ENCODE data around the gene RIN3.

The RIN3 gene

GRCh38 chr14:92600318-92601053, 86.9 kb downstream of the RIN3 start:
- Histone ChIP-seq H3K27me3 (ENCODE audit: insufficient read depth, poor library complexity, severe bottlenecking) (no peaks in the 10 kb centered on the region), H3K27ac (ENCODE audit: poor library complexity, severe bottlenecking) (peak overlapping the region; percentile 49), H3K4me1 (ENCODE audit: insufficient read depth, poor library complexity, severe bottlenecking) (peaks cover 32% of the 10 kb centered on the region), H3K36me3 (ENCODE audit: low read depth) (no peaks in the 10 kb centered on the region), H3K9me3 (ENCODE audit: severe bottlenecking) (no peaks in the 10 kb centered on the region), H3K4me3 (ENCODE audit: severe bottlenecking) (no peak overlapping the region)
- peak; percentile 4 for TF ChIP-seq CTCF (IDR thresholded peaks at IDR 0.05; ENCODE audit: poor library complexity, severe bottlenecking)
- DNase-seq (ENCODE audit: low spot score): no peak
- ATAC-seq (ENCODE audit: low read depth): peak; percentile 93

GRCh38 chr14:92601131-92601710, 87.6 kb downstream of the RIN3 start:
- peaks cover 32% of the 10 kb centered on the region for H3K4me1 ChIP-seq (ENCODE audit: insufficient read depth, poor library complexity, severe bottlenecking)
- no peaks in the 10 kb centered on the region for H3K9me3 ChIP-seq (ENCODE audit: severe bottlenecking)
- ATAC-seq (ENCODE audit: low read depth): no peak
- no peak for TF ChIP-seq CTCF (IDR thresholded peaks at IDR 0.05; ENCODE audit: poor library complexity, severe bottlenecking)
- H3K36me3 ChIP-seq (ENCODE audit: low read depth): no peaks in the 10 kb centered on the region
- H3K27me3 ChIP-seq (ENCODE audit: insufficient read depth, poor library complexity, severe bottlenecking): no peaks in the 10 kb centered on the region
- H3K4me3 ChIP-seq (ENCODE audit: severe bottlenecking): no peak overlapping the region
- H3K27ac ChIP-seq (ENCODE audit: poor library complexity, severe bottlenecking): peak overlapping the region; percentile 49
- DNase-seq (ENCODE audit: low spot score): no peak

GRCh38 chr14:92601757-92602417, 88.3 kb downstream of the RIN3 start:
- DNase-seq (ENCODE audit: low spot score) (no peak), ATAC-seq (ENCODE audit: low read depth) (no peak)
- no peak for TF ChIP-seq CTCF (IDR thresholded peaks at IDR 0.05; ENCODE audit: poor library complexity, severe bottlenecking)
- Histone ChIP-seq H3K27ac (ENCODE audit: poor library complexity, severe bottlenecking) (no peak overlapping the region), H3K9me3 (ENCODE audit: severe bottlenecking) (no peaks in the 10 kb centered on the region), H3K27me3 (ENCODE audit: insufficient read depth, poor library complexity, severe bottlenecking) (no peaks in the 10 kb centered on the region), H3K4me1 (ENCODE audit: insufficient read depth, poor library complexity, severe bottlenecking) (peaks cover 28% of the 10 kb centered on the region), H3K4me3 (ENCODE audit: severe bottlenecking) (no peak overlapping the region), H3K36me3 (ENCODE audit: low read depth) (no peaks in the 10 kb centered on the region)

- no peaks in the 10 kb centered on the region for H3K36me3 ChIP-seq (ENCODE audit: low read depth)
- TF ChIP-seq CTCF (IDR thresholded peaks at IDR 0.05; ENCODE audit: poor library complexity, severe bottlenecking): peak; percentile 74
- DNase-seq (ENCODE audit: low spot score) (no peak), ATAC-seq (ENCODE audit: low read depth) (peak; percentile 63)
- no peaks in the 10 kb centered on the region for H3K27me3 ChIP-seq (ENCODE audit: insufficient read depth, poor library complexity, severe bottlenecking)
- H3K4me1 ChIP-seq (ENCODE audit: insufficient read depth, poor library complexity, severe bottlenecking): peaks cover 21% of the 10 kb centered on the region
- H3K27ac ChIP-seq (ENCODE audit: poor library complexity, severe bottlenecking): no peak overlapping the region
- H3K9me3 ChIP-seq (ENCODE audit: severe bottlenecking): no peaks in the 10 kb centered on the region
- no peak overlapping the region for H3K4me3 ChIP-seq (ENCODE audit: severe bottlenecking)
Measured at GRCh38 chr14:92603309-92604242, 90.0 kb downstream of the RIN3 start.

Measured in RWPE2 (cell line).